GM21390 (cell line): ENCODE measurements around the gene BEAN1.
"Not testable (repeated sequence)": the region's sequence is repeated elsewhere in the genome, so short reads cannot be mapped to it uniquely, and the experiment has no call there.

Experiments
- ATAC-seq: cut with Tn5 transposase; IDR thresholded peaks from one replicate; pipeline ENCODE4 v1.9.1; 2021; ENCODE audit not compliant: unreplicated experiment

BEAN1 gene

GRCh38 chr16:66483689-66484452 is 56.8 kb downstream of the BEAN1 start:
- peak; percentile 67 for ATAC-seq

- ATAC-seq, result no peak
Observed at GRCh38 chr16:66484453-66485213, 57.5 kb downstream of the BEAN1 start.

GRCh38 chr16:66485376-66485775 is 58.3 kb downstream of the BEAN1 start:
- no peak for ATAC-seq

GRCh38 chr16:66486199-66486772 is 59.2 kb downstream of the BEAN1 start:
- no peak for ATAC-seq

GRCh38 chr16:66486773-66487579 is 59.9 kb downstream of the BEAN1 start:
- ATAC-seq, result no peak

GRCh38 chr16:66487580-66488275 is 60.6 kb downstream of the BEAN1 start:
- no peak for ATAC-seq

GRCh38 chr16:66488505-66488904 is 61.4 kb downstream of the BEAN1 start:
- no peak for ATAC-seq

- ATAC-seq, result no peak
Observed at GRCh38 chr16:66489385-66489784, 62.3 kb downstream of the BEAN1 start.

- ATAC-seq, result no peak
Observed at GRCh38 chr16:66489818-66490217, 62.7 kb downstream of the BEAN1 start.

- no peak for ATAC-seq
Observed at GRCh38 chr16:66490774-66491715, 64.0 kb downstream of the BEAN1 start.

- no peak for ATAC-seq
Observed at GRCh38 chr16:66491716-66492064, 64.6 kb downstream of the BEAN1 start.

GRCh38 chr16:66493490-66494401 is 66.7 kb downstream of the BEAN1 start:
- no peak for ATAC-seq

GRCh38 chr16:66494916-66495315 is 67.8 kb downstream of the BEAN1 start:
- ATAC-seq, result no peak

GRCh38 chr16:66495440-66495839 is 68.3 kb downstream of the BEAN1 start:
- no peak for ATAC-seq

- not testable (repeated sequence) for ATAC-seq
Observed at GRCh38 chr16:66496226-66496625, 69.1 kb downstream of the BEAN1 start.

GRCh38 chr16:66497921-66498320 is 70.8 kb downstream of the BEAN1 start:
- ATAC-seq, result not testable (repeated sequence)

- ATAC-seq, result not testable (repeated sequence)
Observed at GRCh38 chr16:66501563-66501962, 74.5 kb downstream of the BEAN1 start.
